Measurements from ENCODE around the gene PTK7. TPM values are rescaled to one million over a fixed set of nuclear protein-coding genes. Genes with fewer than 3 reads are reported as not detected.

Gene PTK7
- total RNA-seq, 1 experiment from 2014 or later, result 106 TPM

GRCh38 chr6:43032326-43032725, 43.8 kb upstream of the PTK7 start:
- Histone ChIP-seq H2AFZ (no peak overlapping the region), H4K20me1 (ENCODE audit: insufficient read depth) (no peaks in the 10 kb centered on the region), H3K27me3 (ENCODE audit: insufficient read depth, low read depth) (no peaks in the 10 kb centered on the region), H3F3A (ENCODE audit: insufficient read depth, low read depth) (peaks cover 18% of the 10 kb centered on the region), H3K4me3 (no peak overlapping the region), H3K36me3 (ENCODE audit: low read depth) (peaks cover 8% of the 10 kb centered on the region; the same call in 1 of the 2 replicates), H3K9me3 (ENCODE audit: insufficient read depth, low read depth) (no peaks in the 10 kb centered on the region), H3K79me2 (ENCODE audit: low read depth) (no peaks in the 10 kb centered on the region), H3K4me2 (no peak overlapping the region), H3K27ac (no peak overlapping the region; the same call in 1 of the 2 replicates), H3K4me1 (replicated peaks; ENCODE audit: insufficient read depth) (no peaks in the 10 kb centered on the region), H3K9me2 (ENCODE audit: insufficient read depth) (no peaks in the 10 kb centered on the region)
- CTCF ChIA-PET, result no interaction called here
- TF ChIP-seq EZH2 (IDR thresholded peaks at IDR 0.05; ENCODE audit: low read depth), result no peak
- no peak for TF ChIP-seq CTCF (conservative IDR thresholded peaks at IDR 0.05)
- intact Hi-C loops (cut with micrococcal nuclease; ENCODE audit: unreplicated experiment), result no loop called here
- BruUV-seq (replicated peaks), result no TSS peak
- POLR2A ChIA-PET (ENCODE audit: unreplicated experiment), result no interaction called here
- no peak for DNase-seq

GRCh38 chr6:43033496-43034189, 42.5 kb upstream of the PTK7 start:
- Histone ChIP-seq H3K4me3 (no peak overlapping the region), H2AFZ (no peak overlapping the region), H3K4me2 (no peak overlapping the region), H3K27ac (no peak overlapping the region), H3K9me3 (ENCODE audit: insufficient read depth, low read depth) (no peaks in the 10 kb centered on the region), H3K79me2 (ENCODE audit: low read depth) (no peaks in the 10 kb centered on the region), H3K36me3 (ENCODE audit: low read depth) (peaks cover 5% of the 10 kb centered on the region; the same call in 1 of the 2 replicates), H3K9me2 (ENCODE audit: insufficient read depth) (no peaks in the 10 kb centered on the region), H3K27me3 (ENCODE audit: insufficient read depth, low read depth) (no peaks in the 10 kb centered on the region), H4K20me1 (ENCODE audit: insufficient read depth) (no peaks in the 10 kb centered on the region), H3K4me1 (replicated peaks; ENCODE audit: insufficient read depth) (no peaks in the 10 kb centered on the region), H3F3A (ENCODE audit: insufficient read depth, low read depth) (peaks cover 17% of the 10 kb centered on the region)
- DNase-seq, result no peak
- ChIA-PET CTCF (no interaction called here), POLR2A (ENCODE audit: unreplicated experiment) (interaction anchor here (0.6 to 0.7 kb wide), 2 partner anchors 14 to 17 kb away, joined by 3 to 4 read pairs; no protein-coding TSS in a partner anchor)
- intact Hi-C loops (cut with micrococcal nuclease; ENCODE audit: unreplicated experiment), result no loop called here
- TF ChIP-seq CTCF (conservative IDR thresholded peaks at IDR 0.05), result no peak
- TF ChIP-seq EZH2 (IDR thresholded peaks at IDR 0.05; ENCODE audit: low read depth), result no peak
- BruUV-seq (replicated peaks), result no TSS peak

DNA sequence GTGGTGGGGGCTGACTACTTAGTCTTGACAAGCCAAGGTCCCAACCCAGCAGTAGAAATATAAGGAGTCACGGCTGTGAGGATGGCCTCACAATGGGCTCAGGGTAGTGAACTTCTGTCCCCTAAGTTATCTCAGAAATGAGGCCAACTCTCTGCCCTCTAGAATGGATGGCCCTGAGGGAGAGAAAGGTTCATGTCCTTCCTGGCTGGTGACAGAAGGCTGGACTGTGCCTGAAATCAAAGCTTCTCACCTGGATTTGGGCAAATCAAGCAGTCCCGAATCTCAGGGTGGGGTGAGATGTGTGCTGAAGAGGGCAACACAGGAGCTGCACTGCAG, 42.0 kb upstream of the PTK7 start:
- no peak for DNase-seq
- CTCF ChIA-PET, result no interaction called here

More for the DNA sequence above, 42.0 kb upstream of the PTK7 start:
- Histone ChIP-seq H3K36me3 (ENCODE audit: low read depth) (no peaks in the 10 kb centered on the region; the same call in 1 of the 2 replicates), H3F3A (ENCODE audit: insufficient read depth, low read depth) (peaks cover 17% of the 10 kb centered on the region), H3K9me3 (ENCODE audit: insufficient read depth, low read depth) (no peaks in the 10 kb centered on the region), H3K27me3 (ENCODE audit: insufficient read depth, low read depth) (no peaks in the 10 kb centered on the region), H3K4me1 (replicated peaks; ENCODE audit: insufficient read depth) (no peaks in the 10 kb centered on the region), H3K79me2 (ENCODE audit: low read depth) (no peaks in the 10 kb centered on the region), H3K9me2 (ENCODE audit: insufficient read depth) (no peaks in the 10 kb centered on the region), H4K20me1 (ENCODE audit: insufficient read depth) (no peaks in the 10 kb centered on the region), H3K4me2 (no peak overlapping the region), H3K4me3 (no peak overlapping the region), H3K27ac (no peak overlapping the region), H2AFZ (no peak overlapping the region)
- POLR2A ChIA-PET (ENCODE audit: unreplicated experiment), result interaction anchor here (0.6 to 0.7 kb wide), 2 partner anchors 15 to 16 kb away, joined by 3 to 4 read pairs; no protein-coding TSS in a partner anchor
- BruUV-seq (replicated peaks), result no TSS peak
- TF ChIP-seq CTCF (conservative IDR thresholded peaks at IDR 0.05), result no peak
- intact Hi-C loops (cut with micrococcal nuclease; ENCODE audit: unreplicated experiment), result no loop called here

Measured in PC-9 (cell line).